ENCODE results near the gene OSGEP.

OSGEP gene

DNA sequence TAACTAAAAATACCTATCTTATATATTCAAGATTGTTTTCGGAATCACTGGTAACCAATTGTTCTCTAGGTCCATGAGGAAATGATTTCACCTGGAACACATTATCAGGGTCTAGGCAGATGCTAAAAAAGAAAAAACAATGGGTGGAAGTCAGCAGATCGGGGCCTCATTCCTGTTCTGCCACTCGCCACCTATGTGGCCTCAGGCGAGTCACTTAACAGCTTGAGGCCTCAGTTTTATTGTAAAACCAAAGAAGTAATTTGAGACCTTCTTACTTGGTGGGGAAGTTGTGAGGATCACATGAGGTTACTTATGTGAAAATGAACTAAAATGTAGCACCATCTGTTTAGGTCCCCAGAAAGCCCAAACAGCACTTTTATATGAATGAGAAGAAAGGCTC lies 44.5 kb upstream of the OSGEP start (continued):
- TF ChIP-seq, protein P1, sequence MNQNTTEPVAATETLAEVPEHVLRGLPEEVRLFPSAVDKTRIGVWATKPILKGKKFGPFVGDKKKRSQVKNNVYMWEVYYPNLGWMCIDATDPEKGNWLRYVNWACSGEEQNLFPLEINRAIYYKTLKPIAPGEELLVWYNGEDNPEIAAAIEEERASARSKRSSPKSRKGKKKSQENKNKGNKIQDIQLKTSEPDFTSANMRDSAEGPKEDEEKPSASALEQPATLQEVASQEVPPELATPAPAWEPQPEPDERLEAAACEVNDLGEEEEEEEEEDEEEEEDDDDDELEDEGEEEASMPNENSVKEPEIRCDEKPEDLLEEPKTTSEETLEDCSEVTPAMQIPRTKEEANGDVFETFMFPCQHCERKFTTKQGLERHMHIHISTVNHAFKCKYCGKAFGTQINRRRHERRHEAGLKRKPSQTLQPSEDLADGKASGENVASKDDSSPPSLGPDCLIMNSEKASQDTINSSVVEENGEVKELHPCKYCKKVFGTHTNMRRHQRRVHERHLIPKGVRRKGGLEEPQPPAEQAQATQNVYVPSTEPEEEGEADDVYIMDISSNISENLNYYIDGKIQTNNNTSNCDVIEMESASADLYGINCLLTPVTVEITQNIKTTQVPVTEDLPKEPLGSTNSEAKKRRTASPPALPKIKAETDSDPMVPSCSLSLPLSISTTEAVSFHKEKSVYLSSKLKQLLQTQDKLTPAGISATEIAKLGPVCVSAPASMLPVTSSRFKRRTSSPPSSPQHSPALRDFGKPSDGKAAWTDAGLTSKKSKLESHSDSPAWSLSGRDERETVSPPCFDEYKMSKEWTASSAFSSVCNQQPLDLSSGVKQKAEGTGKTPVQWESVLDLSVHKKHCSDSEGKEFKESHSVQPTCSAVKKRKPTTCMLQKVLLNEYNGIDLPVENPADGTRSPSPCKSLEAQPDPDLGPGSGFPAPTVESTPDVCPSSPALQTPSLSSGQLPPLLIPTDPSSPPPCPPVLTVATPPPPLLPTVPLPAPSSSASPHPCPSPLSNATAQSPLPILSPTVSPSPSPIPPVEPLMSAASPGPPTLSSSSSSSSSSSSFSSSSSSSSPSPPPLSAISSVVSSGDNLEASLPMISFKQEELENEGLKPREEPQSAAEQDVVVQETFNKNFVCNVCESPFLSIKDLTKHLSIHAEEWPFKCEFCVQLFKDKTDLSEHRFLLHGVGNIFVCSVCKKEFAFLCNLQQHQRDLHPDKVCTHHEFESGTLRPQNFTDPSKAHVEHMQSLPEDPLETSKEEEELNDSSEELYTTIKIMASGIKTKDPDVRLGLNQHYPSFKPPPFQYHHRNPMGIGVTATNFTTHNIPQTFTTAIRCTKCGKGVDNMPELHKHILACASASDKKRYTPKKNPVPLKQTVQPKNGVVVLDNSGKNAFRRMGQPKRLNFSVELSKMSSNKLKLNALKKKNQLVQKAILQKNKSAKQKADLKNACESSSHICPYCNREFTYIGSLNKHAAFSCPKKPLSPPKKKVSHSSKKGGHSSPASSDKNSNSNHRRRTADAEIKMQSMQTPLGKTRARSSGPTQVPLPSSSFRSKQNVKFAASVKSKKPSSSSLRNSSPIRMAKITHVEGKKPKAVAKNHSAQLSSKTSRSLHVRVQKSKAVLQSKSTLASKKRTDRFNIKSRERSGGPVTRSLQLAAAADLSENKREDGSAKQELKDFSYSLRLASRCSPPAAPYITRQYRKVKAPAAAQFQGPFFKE (tag by site-specific recombination; IDR thresholded peaks at IDR 0.05; ENCODE audit: borderline replicate concordance): no peak
- TF ChIP-seq ZNF610 (tag by site-specific recombination; IDR thresholded peaks at IDR 0.05; ENCODE audit: borderline replicate concordance) (no peak), ZNF404 (tag by site-specific recombination; IDR thresholded peaks at IDR 0.05) (no peak), HIC1 (tag by site-specific recombination; IDR thresholded peaks at IDR 0.05) (no peak), ZNF138 (tag by site-specific recombination; IDR thresholded peaks at IDR 0.05; ENCODE audit: borderline replicate concordance) (no peak), ZNF132 (tag by site-specific recombination; IDR thresholded peaks at IDR 0.05; ENCODE audit: borderline replicate concordance) (no peak), ZNF548 (tag by site-specific recombination; IDR thresholded peaks at IDR 0.05) (no peak), KLF1 (tag by site-specific recombination; IDR thresholded peaks at IDR 0.05) (no peak), ZBTB10 (tag by site-specific recombination; IDR thresholded peaks at IDR 0.05) (no peak), PRDM10 (tag by site-specific recombination; IDR thresholded peaks at IDR 0.05) (peak; percentile 1; the same call in 1 of the 2 replicates), ZNF600 (tag by site-specific recombination; IDR thresholded peaks at IDR 0.05) (0 out of 2 replicates have a peak, but pooled peaks have one; percentile 37), YY2 (tag by site-specific recombination; IDR thresholded peaks at IDR 0.05) (no peak), PRDM6 (tag by site-specific recombination; IDR thresholded peaks at IDR 0.05) (peak; percentile 65), ZNF544 (tag by site-specific recombination; IDR thresholded peaks at IDR 0.05) (no peak), ZNF394 (tag by site-specific recombination; IDR thresholded peaks at IDR 0.05; ENCODE audit: borderline replicate concordance) (no peak), KLF9 (tag by site-specific recombination; IDR thresholded peaks at IDR 0.05; ENCODE audit: low read depth) (no peak), ZNF18 (tag by site-specific recombination; IDR thresholded peaks at IDR 0.05) (no peak)
